22Rv1 (cell line): Measurements from ENCODE around the gene GPR160.

Source experiments
- CTCF ChIP-seq: fragments of 450-650 bp; IDR thresholded peaks from 2 replicates; pipeline ENCODE4 v1.5.1; 2017; ENCODE audit warnings: mild to moderate bottlenecking
- ZFX ChIP-seq: fragments of 450-650 bp; IDR thresholded peaks from 2 replicates; pipeline ENCODE4 v1.6.1; 2017; ENCODE audit warnings: antibody characterized with exemption, borderline replicate concordance

DNA sequence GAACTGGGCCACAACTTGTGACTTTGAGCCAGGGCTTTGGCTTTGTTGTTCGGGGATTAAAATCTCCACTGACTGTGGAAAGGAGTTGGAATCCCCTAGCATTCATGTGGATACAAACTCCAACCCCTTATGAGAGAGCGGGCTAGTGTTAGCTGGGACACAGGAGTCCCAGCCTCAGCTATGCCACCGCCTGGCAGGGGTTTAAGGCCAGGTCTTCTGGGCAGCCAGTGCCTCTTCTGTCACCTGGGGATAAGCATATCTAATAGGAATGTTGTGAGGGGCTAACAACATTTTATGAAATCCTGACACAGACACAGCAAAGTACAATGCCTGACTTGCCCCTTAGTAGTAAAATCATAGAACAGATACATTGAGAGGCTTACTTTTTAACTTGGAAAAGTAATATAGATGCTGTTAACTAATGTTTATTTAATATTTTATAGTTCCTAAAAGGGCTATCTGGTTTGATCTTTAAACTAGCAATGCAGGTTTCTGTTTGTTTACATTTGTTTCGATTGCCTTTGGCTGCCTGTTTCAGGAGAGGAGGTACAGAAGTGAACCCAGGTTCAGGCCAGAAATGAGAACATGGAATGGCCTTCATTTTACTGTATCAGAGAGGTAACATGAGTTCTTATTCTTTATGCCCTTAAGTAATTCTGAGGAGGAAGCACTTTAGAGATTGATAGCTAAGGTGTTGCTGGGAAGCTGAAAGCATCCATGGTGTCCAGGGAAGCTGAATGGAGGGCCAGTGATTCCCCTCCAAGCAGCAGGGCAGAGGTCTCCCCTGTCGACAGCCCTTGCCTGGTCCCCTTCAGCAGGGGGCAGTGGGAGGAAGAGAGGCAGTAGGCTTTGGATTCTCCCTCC, 8.7 kb downstream of the GPR160 start:
- peak; percentile 10; the same call in 1 of the 2 replicates for TF ChIP-seq CTCF
- TF ChIP-seq ZFX, result no peak
